ENCODE measurements around the gene OR4K15. TPM values are rescaled to one million over a fixed set of nuclear protein-coding genes. Genes with fewer than 3 reads are reported as not detected.

OR4K15 gene
- total RNA-seq, 1 experiment from 2014 or later, result not detected

DNA sequence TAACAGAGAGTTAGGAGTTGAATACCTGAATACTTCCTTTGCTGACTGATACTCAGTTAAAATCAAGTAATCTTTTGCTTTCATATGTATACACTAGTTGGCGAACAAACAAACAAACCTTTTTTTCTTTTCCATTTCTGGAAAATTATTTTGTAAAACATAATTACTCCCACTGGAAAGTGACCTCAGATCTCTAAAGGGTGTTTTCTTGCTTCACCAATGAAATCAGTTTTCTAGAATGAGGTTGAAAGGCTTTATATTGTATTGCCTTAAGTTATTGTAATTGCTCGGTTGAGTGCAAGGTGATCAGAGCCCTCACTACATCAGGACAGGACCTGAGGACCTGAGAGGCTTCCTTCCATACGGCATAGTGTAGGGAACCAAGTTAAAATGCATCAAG, 44.8 kb upstream of the OR4K15 start, which contains the start of gene OR4K1:
Gene OR4K1 (plus strand): TSS at position 301 of the 400 bp plus-strand sequence. CDS start 4,750 bp downstream, outside the sequence.
- H2BK12ac ChIP-seq (ENCODE audit: insufficient read length, low read depth, low read length), result no peak within 1 kb of the TSS
- no peak within 1 kb of the TSS for H2AK5ac ChIP-seq (ENCODE audit: insufficient read length, low read length)
- H3K4ac ChIP-seq (ENCODE audit: low read depth, low read length), result no peak within 1 kb of the TSS
- no peak within 1 kb of the TSS for H4K5ac ChIP-seq (ENCODE audit: insufficient read length, low read depth, low read length)
- no peaks in the 10 kb centered on the region for H3K27me3 ChIP-seq (ENCODE audit: insufficient read depth, low read length)
- no peak within 1 kb of the TSS for H2BK5ac ChIP-seq (ENCODE audit: insufficient read length, low read length)
- H3K9me3 ChIP-seq (ENCODE audit: control insufficient read depth, low read depth, low read length), result peaks cover 94% of the 10 kb centered on the region
- no peak within 1 kb of the TSS for H3K27ac ChIP-seq (ENCODE audit: insufficient read length, low read depth, low read length)
- H4K8ac ChIP-seq (replicated peaks; ENCODE audit: insufficient read length, low read depth, low read length), result no peak within 1 kb of the TSS
- H3K79me1 ChIP-seq (ENCODE audit: insufficient read depth, low read depth, low read length, poor library complexity, severe bottlenecking), result no peaks in the 10 kb centered on the region
- no peak within 1 kb of the TSS for H2BK20ac ChIP-seq (ENCODE audit: low read depth, low read length, poor library complexity, severe bottlenecking)
- H3T11ph ChIP-seq (ENCODE audit: low read length), result no peak within 1 kb of the TSS
- H3K18ac ChIP-seq (ENCODE audit: insufficient read length, low read depth, low read length), result no peak within 1 kb of the TSS
- Mint-ChIP-seq H3K27me3 (ENCODE audit: low read depth) (no peaks in the 10 kb centered on the region; the same call in 1 of the 2 replicates), H3K9me3 (peaks cover 62 to 64% of the 10 kb centered on the region in 2 experiments), H3K4me1 (no peaks in the 10 kb centered on the region), H3K36me3 (ENCODE audit: insufficient read depth in 1 of 3, low read depth in 3 of 3) (peaks cover 4 to 36% (median 20%) of the 10 kb centered on the region in 3 experiments; a peak in 6 of 7 replicates), H3K27ac (no peak within 1 kb of the TSS), H3K4me3 (no peak within 1 kb of the TSS)
- H4K91ac ChIP-seq (ENCODE audit: insufficient read length, low read depth, low read length), result no peak within 1 kb of the TSS
- no peak within 1 kb of the TSS for H3K14ac ChIP-seq (ENCODE audit: insufficient read depth, low read length)
- no peak within 1 kb of the TSS for H3K4me2 ChIP-seq (ENCODE audit: insufficient read depth, insufficient read length, low read length)
- H4K20me1 ChIP-seq (ENCODE audit: control insufficient read depth, insufficient read depth, insufficient read length), result no peaks in the 10 kb centered on the region
- no peak for DNase-seq
- WGBS (ENCODE audit: extremely low coverage, insufficient read length, low lambda C conversion rate), result no CpG with 5 or more reads among the region's 3 CpGs
- no peak within 1 kb of the TSS for H2BK120ac ChIP-seq (ENCODE audit: low read depth, low read length, poor library complexity, severe bottlenecking)
- H3K9ac ChIP-seq (ENCODE audit: extremely low read depth, insufficient read length, low read length), result no peak within 1 kb of the TSS
- no peak within 1 kb of the TSS for H2AFZ ChIP-seq (ENCODE audit: low read length)
- H3K4me1 ChIP-seq (ENCODE audit: insufficient read depth, low read length), result no peaks in the 10 kb centered on the region
- H3K23ac ChIP-seq (ENCODE audit: insufficient read length, low read depth, low read length), result no peak within 1 kb of the TSS
- no peak within 1 kb of the TSS for H3K56ac ChIP-seq (ENCODE audit: insufficient read length, low read depth, low read length)
- TF ChIP-seq, protein P1, sequence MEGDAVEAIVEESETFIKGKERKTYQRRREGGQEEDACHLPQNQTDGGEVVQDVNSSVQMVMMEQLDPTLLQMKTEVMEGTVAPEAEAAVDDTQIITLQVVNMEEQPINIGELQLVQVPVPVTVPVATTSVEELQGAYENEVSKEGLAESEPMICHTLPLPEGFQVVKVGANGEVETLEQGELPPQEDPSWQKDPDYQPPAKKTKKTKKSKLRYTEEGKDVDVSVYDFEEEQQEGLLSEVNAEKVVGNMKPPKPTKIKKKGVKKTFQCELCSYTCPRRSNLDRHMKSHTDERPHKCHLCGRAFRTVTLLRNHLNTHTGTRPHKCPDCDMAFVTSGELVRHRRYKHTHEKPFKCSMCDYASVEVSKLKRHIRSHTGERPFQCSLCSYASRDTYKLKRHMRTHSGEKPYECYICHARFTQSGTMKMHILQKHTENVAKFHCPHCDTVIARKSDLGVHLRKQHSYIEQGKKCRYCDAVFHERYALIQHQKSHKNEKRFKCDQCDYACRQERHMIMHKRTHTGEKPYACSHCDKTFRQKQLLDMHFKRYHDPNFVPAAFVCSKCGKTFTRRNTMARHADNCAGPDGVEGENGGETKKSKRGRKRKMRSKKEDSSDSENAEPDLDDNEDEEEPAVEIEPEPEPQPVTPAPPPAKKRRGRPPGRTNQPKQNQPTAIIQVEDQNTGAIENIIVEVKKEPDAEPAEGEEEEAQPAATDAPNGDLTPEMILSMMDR (conservative IDR thresholded peaks at IDR 0.05), result no peak
- H3K79me2 ChIP-seq (ENCODE audit: insufficient read depth, low read length), result no peaks in the 10 kb centered on the region
- no peaks in the 10 kb centered on the region for H3K23me2 ChIP-seq (ENCODE audit: insufficient read length, low read depth, low read length, poor library complexity, severe bottlenecking)
- no peak within 1 kb of the TSS for H2BK15ac ChIP-seq (ENCODE audit: low read depth, low read length)
